Tibial nerve (tissue), 4 donors: ENCODE results near the gene TMEM201.

Experiments
- CTCF ChIP-seq, 5 experiments: fragments of 200-600 bp in 3 of 5; fragments of 450-650 bp in 2 of 5; sonication (generic) in 3 of 5; IDR thresholded peaks; one replicate each; pipeline ENCODE4 v1.5.1; 2016 to 2019; ENCODE audit warnings: antibody characterized with exemption in 5 of 5, mild to moderate bottlenecking in 3 of 5, moderate library complexity in 2 of 5
- EP300 ChIP-seq, 2 donors: sonication (generic); formaldehyde crosslinking; IDR thresholded peaks; one replicate each; pipeline ENCODE4 v1.6.1; 2017; ENCODE audit warnings: antibody characterized with exemption in 2 of 2, mild to moderate bottlenecking in 1 of 2
- POLR2A ChIP-seq, 2 donors: fragments of 450-650 bp; IDR thresholded peaks; one replicate each; pipeline ENCODE4 v1.6.1; 2017; ENCODE audit warnings: antibody characterized with exemption in 2 of 2, mild to moderate bottlenecking in 2 of 2, moderate library complexity in 2 of 2

DNA sequence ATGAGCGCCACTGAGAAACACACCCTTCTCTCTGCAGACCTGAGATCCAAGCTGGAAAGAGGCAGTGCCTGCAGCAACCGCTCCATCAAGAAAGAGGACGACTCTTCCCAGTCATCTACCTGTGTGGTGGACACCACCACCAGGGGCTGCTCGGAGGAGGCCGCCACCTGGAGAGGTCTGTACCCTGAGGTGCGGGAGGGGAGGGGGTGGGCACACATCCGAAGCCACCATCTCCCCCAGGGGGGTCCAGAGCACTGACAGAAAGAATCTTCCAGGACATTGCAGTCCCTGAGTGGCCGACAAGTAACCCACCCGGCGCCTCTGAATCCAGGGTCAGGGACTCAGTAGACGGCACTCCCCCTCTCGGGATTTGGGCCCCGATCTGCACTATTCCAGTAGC lies 23.0 kb downstream of the TMEM201 start:
- no peak for TF ChIP-seq CTCF (IDR thresholded peaks at IDR 0.05)
- no peak for TF ChIP-seq POLR2A (IDR thresholded peaks at IDR 0.05)
- no peak for TF ChIP-seq EP300 (IDR thresholded peaks at IDR 0.05)
